GM18520 (cell line): ENCODE data around the gene DNMT3A.

ENCODE experiments used
- ATAC-seq: cut with Tn5 transposase; IDR thresholded peaks from one replicate; pipeline ENCODE4 v1.9.1; 2021; ENCODE audit not compliant: unreplicated experiment

DNMT3A gene

DNA sequence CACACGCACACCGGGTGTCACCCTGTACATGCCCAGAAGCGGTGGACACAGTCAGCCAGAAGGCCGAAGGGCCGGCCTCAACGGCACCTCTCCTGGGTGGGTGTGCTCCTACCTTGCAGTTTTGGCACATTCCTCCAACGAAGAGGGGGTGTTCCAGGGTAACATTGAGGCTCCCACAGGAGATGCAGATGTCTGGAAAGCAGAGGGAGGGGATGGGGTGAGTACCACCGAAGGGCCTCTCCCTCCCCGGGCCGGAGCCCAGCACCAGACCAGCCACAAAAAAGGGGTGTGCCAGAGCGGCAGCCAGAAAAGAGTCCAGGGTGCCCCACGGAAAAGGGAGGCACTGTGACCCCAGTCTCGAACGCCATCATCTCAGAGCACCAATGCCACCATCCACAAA lies 96.6 kb downstream of the DNMT3A start:
- ATAC-seq: no peak

DNA sequence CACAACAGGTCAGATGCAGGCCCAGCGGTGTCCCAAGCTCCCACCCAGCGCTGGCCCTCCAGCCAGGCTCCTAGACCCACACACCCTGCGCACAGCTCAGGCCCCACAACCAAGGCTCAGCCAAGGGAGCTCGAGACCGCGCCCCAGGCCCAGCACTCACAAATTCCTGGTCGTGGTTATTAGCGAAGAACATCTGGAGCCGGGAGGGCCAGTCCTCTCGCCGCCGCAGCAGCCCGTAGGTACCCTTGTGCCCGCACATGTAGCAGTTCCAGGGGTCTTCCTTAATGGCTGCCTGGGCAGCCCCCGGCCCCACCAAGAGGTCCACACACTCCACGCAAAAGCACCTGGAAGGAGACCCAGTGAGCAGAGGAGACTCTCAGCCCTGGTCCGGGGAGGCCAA lies 97.7 kb downstream of the DNMT3A start:
- no peak for ATAC-seq

DNA sequence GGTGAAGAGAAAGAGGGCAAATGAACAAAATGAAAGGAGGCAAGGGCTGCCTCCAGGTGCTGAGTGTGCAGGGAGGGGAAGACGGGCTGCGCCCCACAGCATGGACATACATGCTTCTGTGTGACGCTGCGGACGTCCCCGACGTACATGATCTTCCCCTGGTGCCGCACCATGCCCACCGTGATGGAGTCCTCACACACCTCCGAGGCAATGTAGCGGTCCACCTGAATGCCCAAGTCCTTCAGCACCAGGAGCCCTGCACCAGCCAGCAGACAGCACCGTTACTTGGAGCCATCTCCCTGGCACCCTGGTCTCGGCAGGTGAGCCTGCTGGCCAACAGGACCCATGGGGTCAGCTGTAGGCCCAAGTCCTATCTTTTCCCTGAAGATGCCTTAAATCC lies 100.3 kb downstream of the DNMT3A start:
- no peak for ATAC-seq

DNA sequence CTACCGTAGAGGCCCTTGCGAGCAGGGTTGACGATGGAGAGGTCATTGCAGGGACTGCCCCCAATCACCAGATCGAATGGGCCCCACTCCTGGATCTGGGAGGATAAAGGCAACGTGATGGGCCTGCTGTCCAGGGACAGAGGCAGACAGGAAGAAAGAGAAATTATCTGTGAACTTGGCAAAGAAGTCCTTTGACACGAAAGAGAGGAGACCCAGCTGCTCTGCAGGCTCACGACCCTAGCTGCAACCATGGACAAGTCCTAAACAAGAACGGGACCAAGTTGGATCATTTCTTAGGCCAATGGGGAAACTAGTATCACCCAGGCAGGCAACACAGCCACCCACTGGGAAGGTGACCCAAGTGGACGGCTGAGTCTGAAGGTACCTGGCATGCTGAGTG lies 101.1 kb downstream of the DNMT3A start:
- no peak for ATAC-seq

DNA sequence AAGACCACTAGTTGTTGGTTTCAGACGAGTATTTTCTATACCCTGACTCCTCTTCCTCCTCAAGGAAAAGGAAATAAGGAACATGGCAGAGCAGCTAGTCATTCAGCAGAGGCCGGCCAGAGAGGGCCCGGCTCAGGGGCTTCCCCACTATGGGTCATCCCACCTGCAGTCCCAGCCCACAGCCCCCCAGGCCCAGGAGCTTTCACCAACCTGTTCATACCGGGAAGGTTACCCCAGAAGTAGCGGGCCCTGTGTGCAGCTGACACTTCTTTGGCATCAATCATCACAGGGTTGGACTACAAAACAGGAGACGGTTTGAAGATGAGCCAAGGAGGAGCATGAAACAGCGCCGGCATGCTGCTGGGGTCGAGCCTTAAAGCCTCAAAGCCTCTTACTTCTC lies 102.8 kb downstream of the DNMT3A start:
- no peak for ATAC-seq

DNA sequence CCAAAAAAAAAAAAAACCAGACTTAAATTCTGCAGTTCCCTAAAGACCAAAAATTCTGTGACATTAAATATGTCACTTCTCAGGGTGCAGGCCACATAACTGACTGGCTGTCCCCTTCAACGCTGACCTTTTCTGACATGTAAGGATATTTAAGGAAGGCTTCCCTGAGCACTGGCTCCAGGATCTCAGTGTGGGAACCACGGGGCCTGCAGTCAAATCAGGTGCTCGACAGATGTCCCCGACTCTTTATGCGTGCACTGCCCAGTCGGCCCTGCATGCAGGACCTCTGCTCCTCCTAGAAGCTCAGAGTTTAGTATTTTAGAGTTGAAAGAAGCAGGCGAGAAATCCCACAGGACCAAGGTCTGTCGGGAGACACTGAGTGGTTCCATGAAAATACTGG lies 104.0 kb downstream of the DNMT3A start:
- no peak for ATAC-seq

DNA sequence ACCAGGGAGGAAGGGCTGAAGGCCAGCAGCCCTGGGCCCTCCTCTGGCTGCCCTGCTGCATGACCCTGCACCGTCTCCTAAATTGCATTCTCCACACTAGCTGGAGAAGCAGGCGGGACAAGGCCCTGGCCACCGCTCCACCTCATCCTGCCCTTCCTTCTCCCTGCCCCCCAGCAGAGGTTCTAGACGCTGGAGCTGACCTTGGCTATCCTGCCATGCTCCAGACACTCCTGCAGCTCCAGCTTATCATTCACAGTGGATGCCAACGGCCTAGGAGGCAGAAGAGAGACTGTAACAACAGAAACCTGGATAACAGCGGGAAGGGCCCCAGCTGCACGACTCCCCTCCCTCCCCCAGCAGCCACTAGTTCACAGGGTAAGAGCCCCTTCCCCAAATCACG lies 105.0 kb downstream of the DNMT3A start:
- no peak for ATAC-seq

DNA sequence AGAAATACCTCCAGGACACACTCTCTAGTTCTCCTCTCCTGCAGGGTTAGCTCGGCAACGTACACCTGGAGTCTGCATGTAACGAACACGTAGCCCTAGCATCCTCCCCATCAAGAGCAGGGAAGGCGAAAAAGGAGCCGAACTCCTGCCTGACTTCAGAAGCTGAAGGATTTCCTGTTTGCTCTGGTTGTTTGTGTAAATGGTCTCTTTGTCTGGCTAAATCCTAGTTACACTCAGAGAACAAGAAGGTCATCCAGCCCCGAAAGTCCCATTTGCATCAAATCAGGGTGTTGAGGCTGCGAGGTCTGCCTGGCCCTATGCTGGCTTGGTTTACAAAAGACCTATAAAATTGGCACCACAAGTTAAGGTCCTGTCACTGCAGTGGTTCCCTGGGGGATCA lies 107.0 kb downstream of the DNMT3A start:
- no peak for ATAC-seq

DNA sequence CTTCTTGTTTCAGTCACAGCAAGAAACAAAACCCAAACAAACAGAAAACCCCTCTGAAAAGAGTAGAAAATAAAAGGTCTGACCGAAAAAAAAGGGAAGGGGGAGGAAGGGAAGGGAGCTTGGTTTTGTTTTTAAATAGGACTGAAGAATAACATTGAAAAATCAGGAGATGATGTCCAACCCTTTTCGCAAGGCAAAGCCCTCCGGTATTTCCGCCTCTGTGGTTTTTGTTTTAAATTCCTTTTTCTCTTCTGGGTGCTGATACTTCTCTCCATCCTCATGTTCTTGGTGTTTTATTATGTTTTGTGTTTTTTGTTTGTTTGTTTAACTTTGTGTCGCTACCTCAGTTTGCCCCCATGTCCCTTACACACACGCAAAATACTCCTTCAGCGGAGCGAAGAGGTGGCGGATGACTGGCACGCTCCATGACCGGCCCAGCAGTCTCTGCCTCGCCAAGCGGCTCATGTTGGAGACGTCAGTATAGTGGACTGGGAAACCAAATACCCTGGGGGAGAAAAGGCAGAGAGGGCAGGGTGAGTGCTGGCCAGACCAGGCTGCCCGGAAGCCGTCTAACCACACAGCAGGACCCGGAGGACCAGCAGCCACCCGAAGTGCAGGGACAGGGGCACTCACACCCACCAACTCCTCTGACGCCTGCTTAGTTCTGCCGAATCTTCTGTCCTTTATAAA lies 107.7 kb downstream of the DNMT3A start:
- ATAC-seq: no peak

DNA sequence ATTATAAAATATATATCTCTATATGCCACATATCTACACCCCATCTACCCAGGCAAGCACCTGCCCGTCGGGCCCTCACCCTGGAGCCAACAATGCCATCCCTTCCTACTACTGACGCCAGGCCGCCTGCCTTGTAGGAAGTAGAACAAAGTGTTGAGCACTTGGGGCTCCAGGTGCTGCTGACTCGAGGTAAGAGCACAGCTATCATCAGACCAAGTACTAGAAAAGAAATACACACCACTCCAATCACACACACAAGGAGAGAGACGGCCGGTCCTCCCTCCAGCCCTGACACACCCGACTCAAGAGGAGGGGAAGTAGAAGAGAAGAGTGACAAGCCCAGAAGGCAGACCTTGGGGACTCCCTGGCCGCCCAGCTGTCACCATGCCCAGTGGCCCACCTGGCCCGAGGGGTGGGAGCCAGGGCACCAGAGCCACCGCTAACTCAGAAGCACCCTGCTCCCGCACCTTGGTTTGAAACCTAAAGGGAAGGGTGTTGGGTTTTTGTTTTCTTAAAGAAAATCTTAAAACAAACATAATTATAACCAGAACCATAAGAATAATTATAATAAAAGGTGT lies 109.4 kb downstream of the DNMT3A start:
- no peak for ATAC-seq

DNA sequence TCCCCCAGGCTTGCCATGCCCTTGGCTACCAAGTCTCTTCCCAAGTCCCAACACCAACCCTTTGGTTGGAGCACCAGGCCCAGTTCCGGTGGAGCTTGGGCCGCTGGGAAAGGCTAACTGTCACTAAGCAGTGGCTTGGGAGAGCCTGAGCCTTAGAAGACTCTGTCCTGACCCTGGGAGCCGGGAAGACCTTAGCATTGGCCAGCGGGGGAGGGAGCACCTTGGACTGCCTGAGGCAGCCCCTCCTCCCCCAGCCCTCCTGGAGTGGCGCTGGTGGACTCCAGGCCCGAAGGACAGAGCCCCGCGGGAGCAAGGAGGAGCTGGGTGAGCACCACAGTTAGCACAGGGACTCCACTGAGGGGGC lies 110.8 kb downstream of the DNMT3A start:
- no peak for ATAC-seq

DNA sequence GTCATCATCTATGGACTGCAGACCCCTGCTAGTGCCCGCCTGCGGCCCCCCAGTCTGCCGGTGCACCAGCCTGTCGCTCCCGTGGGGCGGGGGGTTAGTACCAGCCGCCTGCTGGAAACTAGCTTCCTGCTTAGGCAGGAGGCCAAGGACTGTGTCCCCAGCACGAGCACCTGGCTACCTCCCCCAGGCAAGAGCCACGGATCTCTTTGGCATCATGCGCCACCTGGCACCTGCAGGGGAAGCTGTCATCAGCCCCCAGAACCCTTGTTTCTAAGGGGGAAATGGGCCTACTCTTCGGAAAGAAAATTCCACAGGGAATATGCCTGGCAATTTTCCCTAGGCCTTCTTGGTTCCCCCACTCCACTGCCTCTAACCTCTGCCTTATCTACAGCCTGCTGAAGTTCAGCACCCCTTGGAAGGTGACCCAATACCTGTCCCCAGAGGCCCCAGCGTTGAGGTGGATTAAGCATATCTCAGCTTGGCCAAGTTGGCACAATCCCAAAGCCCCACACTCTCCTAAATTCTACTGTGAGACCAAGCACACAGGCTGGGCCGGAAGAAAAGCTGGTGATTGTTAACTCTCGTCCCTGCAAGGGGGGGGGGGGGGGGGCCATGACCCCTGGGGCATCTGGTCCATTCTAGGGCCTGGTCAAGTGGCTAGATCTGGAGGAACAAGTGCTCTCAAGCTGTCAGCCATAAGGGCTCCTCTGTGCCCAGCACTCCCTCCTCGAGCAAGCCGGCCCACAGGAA lies 111.4 kb downstream of the DNMT3A start:
- ATAC-seq: no peak

DNA sequence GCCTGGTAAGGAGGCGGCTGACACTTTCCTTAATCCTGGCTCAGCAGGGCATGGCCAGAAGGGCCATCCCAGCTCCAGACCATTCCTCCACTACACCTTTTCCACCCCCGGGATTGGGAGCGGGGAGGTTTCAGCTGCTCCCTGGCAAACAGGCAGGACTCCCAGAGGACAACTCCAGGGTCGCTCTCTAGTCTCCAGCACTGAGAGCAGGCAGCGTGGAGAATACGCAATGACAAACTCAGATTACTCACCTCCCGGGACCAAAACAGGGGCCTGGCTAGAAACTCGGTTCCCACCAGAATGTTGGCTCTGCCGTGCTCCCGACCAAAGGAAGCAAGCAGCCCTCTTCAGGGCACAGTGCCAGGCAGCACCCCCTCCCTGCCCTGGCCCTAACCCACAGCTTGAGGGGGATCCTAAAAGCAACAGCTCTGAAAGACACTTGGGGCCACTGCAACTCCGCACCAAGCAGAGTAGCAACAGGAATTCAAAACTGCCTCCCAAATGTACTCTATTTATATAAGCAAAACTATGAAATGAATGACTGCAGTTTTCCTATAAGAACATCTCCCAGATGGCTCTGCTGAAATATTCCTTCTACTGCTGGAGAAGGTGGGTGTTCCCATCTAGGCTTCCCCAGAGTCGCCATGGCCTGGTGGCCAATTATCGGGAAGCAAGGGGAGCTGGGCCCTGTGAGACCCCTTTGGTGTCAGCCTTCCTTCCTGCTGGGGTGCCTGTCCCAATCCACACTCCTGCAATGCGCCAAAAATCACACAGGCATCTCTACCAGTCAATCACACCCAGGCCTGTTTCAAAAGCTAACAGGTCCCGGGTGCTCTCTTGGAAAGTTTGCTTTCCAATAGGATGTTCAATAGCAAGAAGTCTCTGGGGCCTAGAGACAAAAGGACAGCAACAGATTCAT lies 112.2 kb downstream of the DNMT3A start:
- no peak for ATAC-seq

DNA sequence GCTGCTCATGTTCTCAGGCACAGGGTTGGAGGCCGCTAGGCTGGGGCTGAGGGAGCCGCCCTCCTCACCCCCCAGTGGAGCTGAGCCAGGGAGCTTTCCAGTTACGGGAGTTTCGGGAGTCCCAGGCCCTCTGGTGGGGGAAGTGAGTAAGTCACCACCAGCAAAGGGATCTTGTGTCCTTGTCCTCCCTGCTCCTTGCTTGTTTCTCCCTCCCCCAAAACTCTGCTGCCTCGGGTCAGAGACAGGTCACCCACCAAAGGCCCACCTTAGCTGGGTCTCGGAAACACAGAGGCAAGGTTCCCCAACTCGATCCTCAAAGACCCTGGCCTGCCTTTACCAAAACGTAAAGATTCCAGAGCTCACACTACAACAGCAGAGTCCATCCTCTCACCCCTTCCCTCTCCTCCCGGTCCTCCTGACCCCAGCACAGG lies 112.9 kb downstream of the DNMT3A start:
- no peak for ATAC-seq

DNA sequence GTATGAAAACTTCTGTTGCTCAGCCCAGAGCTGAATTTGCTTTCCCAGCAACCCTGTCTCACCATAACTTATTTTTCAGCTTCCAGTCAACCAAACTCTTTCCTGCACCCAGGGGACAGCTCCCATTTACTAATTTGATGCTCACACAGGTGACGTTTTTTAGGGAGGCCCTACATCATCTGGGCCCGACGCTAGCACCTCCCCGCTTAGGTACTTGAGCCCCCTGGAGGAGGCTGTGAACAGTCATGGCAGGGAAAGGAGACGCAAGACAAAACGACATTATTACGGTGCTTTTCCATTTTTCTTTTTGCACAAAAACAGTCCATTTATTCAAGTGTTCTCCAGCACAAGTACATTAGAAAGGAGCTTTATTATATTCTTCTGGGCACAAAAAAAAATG lies 114.1 kb downstream of the DNMT3A start:
- ATAC-seq: no peak

DNA sequence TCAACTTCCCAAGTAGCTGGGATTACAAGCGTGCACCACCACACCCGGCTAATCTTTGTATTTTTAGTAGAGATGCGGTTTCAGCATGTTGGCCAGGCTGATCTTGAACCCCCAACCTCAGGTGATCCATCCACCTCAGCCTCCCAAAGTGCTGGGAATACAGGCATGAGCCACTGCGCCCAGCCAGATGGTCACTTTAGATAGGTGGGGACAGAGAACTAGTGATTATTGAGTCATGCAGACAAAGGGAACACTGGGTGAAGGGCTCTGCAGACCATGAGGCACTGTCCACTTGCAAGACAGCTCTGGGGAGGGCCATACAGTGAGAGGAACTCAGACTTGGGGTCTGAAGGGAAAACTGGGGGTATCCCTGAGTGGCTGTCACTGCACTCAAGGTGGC lies 114.9 kb downstream of the DNMT3A start:
- no peak for ATAC-seq

DNA sequence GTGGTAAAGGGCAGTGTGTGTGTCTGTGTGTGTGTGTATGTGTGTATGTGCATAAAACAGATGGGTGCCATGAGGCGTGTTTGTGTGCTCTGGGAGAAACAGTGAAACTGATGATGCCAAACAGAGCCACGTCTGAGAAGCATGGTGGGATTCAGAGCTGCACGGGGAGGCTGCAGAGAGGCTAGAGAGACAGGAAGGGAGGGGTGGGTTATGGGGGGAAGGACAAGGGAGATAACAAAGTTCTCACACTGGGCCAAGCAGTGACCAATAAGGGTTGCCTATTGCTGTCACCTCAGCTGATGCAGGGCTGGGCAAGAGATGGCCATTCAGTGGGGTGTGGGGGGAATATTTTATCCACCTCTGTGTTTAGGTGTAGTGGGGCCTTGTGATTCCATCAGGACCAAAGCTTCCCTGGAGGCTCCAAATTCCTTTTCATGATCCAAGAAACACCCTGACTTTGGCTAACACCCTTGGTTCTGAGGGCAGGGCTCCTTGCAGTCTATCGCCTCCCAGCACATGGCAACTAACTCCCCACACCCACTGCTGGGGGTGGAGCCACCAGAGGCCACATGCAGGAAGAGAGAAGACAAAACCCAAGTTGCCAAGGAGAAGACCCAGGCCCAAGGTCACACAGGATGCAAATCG lies 119.1 kb downstream of the DNMT3A start:
- no peak for ATAC-seq

DNA sequence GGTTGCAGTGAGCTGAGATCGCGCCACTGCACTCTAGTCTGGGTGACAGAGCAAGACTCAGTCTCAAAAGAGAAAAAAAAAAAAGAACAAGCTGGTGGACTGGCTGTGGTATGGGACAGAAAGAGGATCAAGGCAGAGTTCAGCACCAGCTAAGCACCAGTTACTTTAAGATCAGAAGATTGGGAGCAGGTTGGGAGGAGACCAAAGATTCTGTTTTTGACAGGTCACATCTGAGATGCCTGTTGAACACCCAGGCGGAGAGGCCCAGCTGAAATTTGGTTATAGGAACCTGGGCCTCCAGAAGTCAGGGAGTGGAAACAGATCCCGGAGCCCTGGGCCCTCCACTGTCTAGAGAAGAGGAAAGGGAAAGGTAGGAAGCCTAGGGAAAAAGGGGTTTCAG lies 120.1 kb downstream of the DNMT3A start:
- ATAC-seq: no peak

DNA sequence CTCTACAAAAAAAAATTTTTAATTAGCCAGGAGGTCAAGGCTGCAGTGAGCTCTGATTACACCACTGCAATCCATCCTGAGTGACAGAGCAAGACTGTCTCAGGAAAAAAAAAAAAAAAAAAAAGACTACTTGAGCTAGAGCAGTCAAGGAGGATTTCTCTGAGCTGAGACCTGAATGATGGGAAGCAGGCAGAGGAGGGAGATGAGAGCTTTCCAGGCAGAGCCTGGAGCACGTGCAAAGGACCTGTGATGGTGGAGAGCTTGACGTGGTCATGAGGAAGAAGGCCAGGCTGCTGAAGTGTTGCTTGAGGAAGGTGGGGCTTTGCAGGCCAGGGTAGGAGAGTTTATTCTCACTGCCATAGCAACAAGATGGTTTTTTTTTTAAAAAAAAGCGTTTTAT lies 121.4 kb downstream of the DNMT3A start:
- ATAC-seq: no peak

DNA sequence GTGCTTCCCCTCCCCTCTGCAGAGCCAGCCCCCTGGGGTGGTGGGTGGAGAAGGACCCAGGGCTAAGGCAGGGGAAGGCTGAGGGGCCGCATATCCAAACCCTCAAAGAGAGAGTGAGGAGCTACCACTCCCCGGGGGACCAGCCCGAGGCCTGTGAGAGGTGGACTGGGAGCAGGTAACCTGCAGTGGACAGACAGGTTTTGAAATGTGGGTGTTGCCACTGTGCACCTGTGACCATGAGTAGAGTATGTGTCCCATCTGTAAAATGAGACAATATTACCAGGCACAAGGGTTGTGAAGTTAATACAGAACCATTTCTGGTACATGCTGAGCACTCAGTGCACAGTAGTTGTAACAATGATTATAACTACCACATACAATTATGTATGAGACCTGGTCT lies 122.1 kb downstream of the DNMT3A start:
- ATAC-seq: no peak

DNA sequence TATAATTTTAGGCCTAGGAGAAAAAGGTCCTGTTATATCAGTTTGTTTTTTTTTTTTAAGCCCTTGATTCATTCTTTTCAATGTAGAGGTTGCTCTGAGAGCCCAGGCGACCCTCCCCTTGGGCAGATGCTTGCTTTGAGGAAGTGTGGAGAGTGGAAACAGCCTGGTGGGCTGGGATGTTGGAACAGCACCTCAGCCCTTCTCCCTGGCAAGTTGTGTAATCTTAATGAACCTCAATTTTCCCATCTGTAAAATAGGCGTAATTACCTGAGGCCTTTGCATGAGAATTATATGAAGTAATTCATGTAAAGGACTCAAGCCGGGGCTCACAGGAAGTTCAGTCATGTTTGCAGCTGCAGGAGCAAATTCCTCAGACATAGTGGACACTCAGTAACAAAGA lies 123.6 kb downstream of the DNMT3A start:
- ATAC-seq: no peak
